Fibroblast of mammary gland (primary cell): ENCODE measurements around the gene JAG2.

Experiments
- DNase-seq: peaks from one replicate; pipeline ENCODE4 v3.0.0-alpha.2; 2010; ENCODE audit warnings: low read depth
- H3K4me3 ChIP-seq: 2 replicates; pipeline ENCODE4 v1.5.1; 2011; ENCODE audit warnings: low read depth, mild to moderate bottlenecking, low read length, moderate library complexity; ENCODE audit not compliant: control insufficient read depth
- TF ChIP-seq, protein P1 (sequence below): conservative IDR thresholded peaks from 2 replicates; pipeline ENCODE4 v1.5.1; 2011; ENCODE audit warnings: low read depth, low read length, inconsistent platforms; ENCODE audit not compliant: control insufficient read depth, insufficient read depth

Gene JAG2

DNA sequence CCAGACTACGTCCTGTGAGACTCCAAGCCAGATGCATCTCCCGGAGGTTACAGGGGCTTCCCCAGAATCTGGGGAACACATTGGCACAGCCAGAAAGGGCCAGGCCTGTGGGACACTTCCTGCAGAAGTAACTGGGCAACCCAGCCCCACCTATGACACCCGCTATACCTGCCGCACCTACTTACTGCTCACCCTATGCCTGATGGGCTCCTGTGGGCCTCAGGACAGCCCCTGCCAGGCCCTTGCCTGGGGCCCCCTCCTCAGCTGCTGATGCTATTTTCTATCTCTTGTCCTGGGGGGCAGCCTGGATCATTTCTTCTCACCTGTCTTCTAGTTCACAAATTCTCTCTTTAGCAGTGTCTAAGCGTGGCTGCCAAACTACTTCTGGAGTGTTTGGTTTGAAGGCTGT is 28.7 kb downstream of the JAG2 start:
- DNase-seq, result no peak
- TF ChIP-seq, protein P1, sequence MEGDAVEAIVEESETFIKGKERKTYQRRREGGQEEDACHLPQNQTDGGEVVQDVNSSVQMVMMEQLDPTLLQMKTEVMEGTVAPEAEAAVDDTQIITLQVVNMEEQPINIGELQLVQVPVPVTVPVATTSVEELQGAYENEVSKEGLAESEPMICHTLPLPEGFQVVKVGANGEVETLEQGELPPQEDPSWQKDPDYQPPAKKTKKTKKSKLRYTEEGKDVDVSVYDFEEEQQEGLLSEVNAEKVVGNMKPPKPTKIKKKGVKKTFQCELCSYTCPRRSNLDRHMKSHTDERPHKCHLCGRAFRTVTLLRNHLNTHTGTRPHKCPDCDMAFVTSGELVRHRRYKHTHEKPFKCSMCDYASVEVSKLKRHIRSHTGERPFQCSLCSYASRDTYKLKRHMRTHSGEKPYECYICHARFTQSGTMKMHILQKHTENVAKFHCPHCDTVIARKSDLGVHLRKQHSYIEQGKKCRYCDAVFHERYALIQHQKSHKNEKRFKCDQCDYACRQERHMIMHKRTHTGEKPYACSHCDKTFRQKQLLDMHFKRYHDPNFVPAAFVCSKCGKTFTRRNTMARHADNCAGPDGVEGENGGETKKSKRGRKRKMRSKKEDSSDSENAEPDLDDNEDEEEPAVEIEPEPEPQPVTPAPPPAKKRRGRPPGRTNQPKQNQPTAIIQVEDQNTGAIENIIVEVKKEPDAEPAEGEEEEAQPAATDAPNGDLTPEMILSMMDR, result no peak
- no peak overlapping the region for H3K4me3 ChIP-seq

DNA sequence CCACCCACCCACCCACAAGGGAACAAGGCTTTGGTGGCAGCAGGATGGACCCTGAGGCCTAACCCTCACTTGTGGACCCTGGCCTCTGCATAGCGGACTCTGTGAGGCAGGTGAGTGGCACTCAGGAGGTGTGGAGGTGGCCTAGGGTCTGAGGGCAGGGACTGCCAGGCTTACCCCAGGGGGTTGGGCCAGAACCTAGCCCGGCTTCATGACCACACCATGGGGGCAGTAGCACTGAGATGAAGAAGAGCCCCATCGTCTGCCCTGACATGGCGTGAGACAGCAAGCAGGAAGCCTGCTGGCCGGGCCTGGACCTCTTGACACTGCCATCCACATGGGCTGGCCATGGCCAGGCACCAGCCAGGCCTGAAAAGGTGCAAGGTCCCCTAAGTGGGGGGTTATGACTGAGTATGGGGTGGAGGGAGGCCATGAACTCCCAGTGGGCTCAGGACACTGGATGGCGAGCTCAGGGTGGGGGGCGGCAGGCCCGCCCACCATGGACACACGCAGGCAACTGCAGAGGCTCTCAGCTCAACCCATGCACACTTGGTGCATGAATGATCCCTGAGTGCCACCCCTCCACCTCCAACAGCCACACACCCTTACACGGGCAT is 29.3 kb downstream of the JAG2 start:
- no peak for DNase-seq
- H3K4me3 ChIP-seq, result no peak overlapping the region
- TF ChIP-seq, protein P1, result no peak

DNA sequence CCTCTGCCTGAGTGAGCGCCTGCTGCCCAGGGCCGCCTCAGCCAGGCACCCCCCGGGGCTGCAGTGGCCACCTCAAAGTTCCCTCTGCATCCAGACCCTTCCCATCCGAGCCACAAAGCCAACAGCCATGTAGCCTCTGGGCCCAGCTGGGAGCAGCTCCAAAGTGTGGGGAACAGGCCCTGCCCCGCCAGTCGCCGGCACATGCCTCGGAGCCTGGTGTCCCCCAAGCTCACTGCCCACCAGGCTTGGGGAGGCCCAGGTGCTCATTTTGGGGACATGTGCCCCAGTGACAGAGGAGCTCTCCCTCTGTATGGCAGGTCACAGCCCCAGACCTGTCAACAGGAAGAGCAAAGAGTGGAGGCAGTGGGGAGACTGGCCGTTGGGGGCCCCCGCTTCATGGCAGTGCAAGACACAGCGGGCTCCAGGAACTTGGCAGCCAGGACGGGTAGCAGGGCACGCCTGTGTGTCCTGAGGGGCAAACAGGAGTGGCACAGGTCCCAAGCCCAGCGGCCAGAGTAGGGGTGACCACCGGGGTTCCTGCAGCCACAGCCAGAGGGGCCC is 29.9 kb downstream of the JAG2 start:
- H3K4me3 ChIP-seq, result no peak overlapping the region
- DNase-seq, result no peak
- TF ChIP-seq, protein P1, result no peak

DNA sequence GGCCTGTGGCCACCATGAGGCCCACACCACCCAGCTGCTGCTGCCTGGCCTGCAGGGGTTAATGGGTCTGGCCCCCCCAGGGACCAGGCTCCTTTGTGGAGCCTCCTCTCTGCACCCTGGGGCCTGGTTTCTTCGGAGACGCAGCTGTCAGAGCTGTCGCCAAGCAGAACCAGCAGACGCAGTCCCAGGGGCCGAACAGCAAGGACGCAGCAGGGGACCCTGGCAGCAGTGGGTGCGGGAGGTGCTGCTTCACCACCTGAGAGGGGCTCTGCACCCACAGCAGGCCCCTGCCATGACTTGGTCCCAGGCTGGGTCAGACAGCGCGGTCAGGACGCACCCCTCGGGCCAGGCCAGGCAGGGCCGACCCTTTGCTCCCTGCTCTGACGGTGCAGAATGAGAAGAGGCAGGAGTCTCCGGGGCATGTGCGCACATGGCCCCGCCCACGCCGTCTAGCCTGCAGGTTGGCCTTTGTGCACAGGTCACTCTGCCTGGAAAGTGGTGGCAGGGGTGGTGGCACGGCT is 30.5 kb downstream of the JAG2 start:
- DNase-seq, result no peak
- TF ChIP-seq, protein P1, result no peak
- H3K4me3 ChIP-seq, result no peak overlapping the region

DNA sequence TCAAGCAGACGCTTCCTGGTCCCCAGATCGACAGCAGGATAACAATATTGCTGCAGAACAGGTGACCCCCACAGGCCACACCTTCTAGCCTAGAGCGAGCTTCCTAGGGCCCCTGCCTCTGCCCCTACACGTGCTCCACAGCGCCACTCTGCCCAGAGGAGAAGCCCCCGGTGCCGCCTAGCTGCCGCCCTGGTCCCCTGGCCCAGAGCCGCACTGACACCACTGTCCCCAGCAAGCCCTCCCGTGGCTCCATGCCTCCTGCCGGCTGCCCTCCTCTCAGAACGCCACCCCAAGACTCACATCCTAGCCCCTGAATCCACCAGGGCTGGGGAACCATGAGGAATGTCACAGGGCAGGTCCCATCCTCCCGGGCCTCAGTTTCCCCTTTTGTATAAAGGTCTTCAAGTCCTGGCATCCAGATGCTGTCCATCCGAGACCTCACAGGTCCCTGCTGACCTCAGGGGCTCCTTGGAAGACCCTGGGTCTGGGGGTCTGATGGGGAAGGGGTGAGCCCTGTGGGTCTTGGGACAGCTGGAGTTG is 31.0 kb downstream of the JAG2 start:
- TF ChIP-seq, protein P1, result no peak
- no peak for DNase-seq
- no peak overlapping the region for H3K4me3 ChIP-seq

DNA sequence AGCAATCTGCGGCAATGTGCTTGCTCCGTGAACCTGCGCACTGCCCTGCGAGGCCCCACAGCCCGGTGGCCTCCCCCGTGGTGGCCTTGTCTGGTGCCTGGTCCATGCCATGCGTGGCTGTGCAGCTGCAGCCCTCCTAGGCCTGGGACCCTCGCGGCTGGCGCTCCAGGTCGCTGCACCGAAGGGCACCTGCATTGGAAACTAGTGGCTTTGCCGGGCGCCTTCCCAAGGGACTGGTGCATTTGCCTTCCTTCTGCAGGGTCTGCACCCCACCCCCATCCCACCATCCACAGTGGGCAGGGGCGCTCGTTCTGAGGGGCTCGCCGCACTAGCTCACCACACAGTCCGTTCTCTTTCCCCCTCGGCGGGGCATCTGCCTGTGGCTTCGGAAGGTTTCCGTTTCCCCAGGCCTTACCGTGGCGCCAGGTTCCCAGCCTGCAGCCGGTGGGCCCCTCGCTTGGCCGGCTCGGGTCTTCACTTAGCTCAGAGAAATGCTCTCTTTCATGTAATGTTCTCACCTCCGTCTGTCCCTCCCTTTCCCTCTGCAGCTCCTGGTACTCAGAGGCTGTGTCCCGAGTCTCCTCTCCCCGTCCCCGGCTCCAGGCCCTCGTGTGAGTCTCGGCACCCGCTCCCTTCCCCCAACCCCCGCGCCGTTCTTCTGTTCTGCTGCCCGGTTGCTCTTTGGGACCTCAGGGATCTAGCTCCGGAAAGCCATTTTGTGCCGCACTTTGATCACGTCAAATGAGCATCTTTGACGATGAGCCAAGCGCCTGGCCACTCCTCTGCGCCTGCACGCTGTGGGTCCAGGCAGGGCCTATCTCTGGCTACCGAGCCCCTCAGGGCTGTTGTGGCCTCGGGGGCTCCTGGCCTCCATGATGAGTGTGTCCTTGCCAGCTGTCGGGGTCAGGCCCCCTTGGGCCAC is 31.9 kb downstream of the JAG2 start:
- TF ChIP-seq, protein P1, result no peak
- DNase-seq, result no peak
- no peak overlapping the region for H3K4me3 ChIP-seq
